HFF-Myc (cell line): ENCODE measurements around the gene SPTSSB.

Experiments used
- DNase-seq: peaks from one replicate; pipeline ENCODE4 v3.0.0-alpha.2; 2011; ENCODE audit warnings: low read depth; ENCODE audit errors: extremely low read depth
- H3K4me3 ChIP-seq: replicated peaks from 2 replicates; pipeline ENCODE4 v1.5.1; 2011; ENCODE audit warnings: low read depth, mild to moderate bottlenecking, control low read depth, low read length
- CTCF ChIP-seq: IDR thresholded peaks from 2 replicates; pipeline ENCODE4 v1.5.1; 2012; ENCODE audit warnings: mild to moderate bottlenecking, low read depth, low read length, control low read depth; ENCODE audit errors: missing control alignments

Gene SPTSSB

GRCh38 chr3:161413127-161413854, 42.0 kb upstream of the SPTSSB start:
- H3K4me3 ChIP-seq = no peak overlapping the region
- no peak for TF ChIP-seq CTCF
- DNase-seq = no peak

- no peak for TF ChIP-seq CTCF
- H3K4me3 ChIP-seq = no peak overlapping the region
- DNase-seq = no peak
These were observed 40.8 kb upstream of the SPTSSB start for GRCh38 chr3:161412123-161412522.

GRCh38 chr3:161409858-161410257, 38.5 kb upstream of the SPTSSB start:
- DNase-seq = no peak
- TF ChIP-seq CTCF = no peak
- no peak overlapping the region for H3K4me3 ChIP-seq

- TF ChIP-seq CTCF = peak; percentile 56
- H3K4me3 ChIP-seq = no peak overlapping the region
- peak; percentile 41 for DNase-seq
These were observed 37.8 kb upstream of the SPTSSB start for GRCh38 chr3:161409069-161409468.

- no peak for TF ChIP-seq CTCF
- DNase-seq = no peak
- H3K4me3 ChIP-seq = no peak overlapping the region
These were observed 35.6 kb upstream of the SPTSSB start for GRCh38 chr3:161406594-161407555.

- no peak overlapping the region for H3K4me3 ChIP-seq
- DNase-seq = no peak
- TF ChIP-seq CTCF = no peak
These were observed 34.5 kb upstream of the SPTSSB start for GRCh38 chr3:161405836-161406235.
